GM21576 (cell line): ENCODE data around the gene SLC25A51.

ENCODE experiments used
- ATAC-seq: cut with Tn5 transposase; IDR thresholded peaks from one replicate; pipeline ENCODE4 v1.9.1; 2021; ENCODE audit warnings: mild to moderate bottlenecking, moderate library complexity; ENCODE audit not compliant: unreplicated experiment

The SLC25A51 gene

DNA sequence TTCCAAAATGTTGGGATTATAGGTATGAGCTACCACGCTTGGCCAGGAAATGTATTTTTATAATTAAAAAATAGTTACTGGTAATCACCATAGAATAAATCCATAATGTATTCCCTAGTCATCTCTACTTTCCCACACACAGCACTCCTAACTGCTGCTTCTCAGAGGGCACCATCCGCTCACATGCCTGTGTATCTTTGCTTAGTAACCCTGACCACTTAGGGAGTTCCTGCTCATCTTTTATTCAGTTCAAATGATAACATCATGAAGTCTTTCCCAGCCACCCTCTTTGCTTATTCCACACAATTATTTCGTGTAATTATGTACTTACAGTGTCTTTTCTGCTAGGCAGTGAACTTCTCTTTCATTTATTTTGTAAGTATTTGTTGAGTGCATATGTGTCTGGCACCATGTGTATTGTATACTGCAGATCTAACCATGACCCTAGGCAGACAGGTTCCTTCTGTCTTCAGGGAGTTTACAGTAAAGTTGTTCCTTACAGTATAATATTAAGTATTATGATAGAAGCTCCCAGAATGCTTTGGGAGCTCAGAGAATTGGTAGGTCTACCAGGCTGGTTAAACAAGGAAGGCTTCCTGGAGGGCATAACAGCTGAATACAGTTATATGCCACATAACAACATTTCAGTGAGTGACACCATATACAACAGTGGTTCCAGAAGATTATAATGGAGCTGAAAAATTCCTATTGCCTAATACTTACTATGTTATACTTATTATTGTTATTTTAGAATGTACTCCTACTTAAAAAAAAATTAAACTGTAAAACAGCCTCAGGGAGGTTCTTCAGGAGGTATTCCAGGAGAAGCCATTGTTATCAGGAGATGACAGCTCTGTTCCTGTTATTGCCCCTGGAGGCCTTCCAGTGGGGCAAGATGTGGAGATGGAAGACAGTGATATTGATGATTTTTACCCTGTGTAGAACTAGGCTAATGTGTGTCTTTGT, 64.1 kb downstream of the SLC25A51 start:
- ATAC-seq = no peak
